ENCODE measurements around the gene EXOC4.

GRCh38 chr7:133641436-133641835 is 388.6 kb downstream of the EXOC4 start:
- TF ChIP-seq EZH2 (IDR thresholded peaks at IDR 0.05; ENCODE audit: insufficient read depth, poor library complexity, severe bottlenecking) (no peak), EZH2phosphoT487 (IDR thresholded peaks at IDR 0.05; ENCODE audit: insufficient read depth, low read depth) (no peak)
